ENCODE data around the gene SSX2.
"Not testable (repeated sequence)": the region's sequence is repeated elsewhere in the genome, so short reads cannot be mapped to it uniquely, and the experiment has no call there.

The SSX2 gene

GRCh38 chrX:52707078-52707477 is at the start of gene SSX2:
TSS of gene SSX2 (minus strand) at chrX:52707178. CDS start at chrX:52705749, 1,429 bp downstream.
- not testable (repeated sequence) for DNase-seq (ENCODE audit: low read depth in 2 of 2)

DNA sequence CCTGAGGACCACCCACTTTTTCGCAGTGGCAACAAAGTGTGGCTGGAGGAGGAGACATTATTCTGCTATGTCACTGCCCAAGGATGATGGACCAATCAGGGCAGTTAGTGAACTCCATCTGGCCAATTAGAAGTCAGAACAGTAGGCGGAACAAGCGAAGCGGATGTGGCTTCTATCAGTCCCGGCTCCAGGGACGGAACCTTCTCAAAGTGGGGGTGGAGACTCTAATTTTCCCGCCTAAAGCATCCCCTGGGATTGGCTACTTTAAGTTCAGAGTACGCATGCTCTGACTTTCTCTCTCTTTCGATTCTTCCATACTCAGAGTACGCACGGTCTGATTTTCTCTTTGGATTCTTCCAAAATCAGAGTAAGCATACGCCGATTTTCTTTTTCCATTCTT is 44.0 kb upstream of the SSX2 start, which contains the start of gene SSX2B:
SSX2B (plus strand) TSS at position 301 of the 400 bp plus-strand sequence. CDS start 1,429 bp downstream, outside the sequence.
- DNase-seq (ENCODE audit: low read depth in 2 of 2): not testable (repeated sequence)

DNA sequence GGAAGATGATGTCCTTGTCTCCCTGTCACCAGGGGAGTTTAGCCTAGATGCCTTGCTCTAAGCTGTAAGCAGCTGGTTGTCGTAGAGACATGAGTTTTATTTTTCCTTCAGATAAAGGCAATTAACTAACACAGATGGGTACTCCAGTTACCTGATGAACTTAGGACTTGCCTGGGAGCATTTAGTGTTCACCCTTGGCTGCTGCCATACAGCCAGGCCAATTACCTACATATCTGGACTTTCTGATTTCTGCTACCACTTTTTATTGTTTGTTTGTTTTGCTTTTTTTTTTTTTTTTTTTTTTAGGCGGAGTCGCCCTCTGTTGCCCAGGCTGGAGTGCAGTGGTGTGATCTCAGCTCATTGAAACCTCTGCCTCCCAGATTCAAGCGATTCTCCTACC is 14.9 kb downstream of the SSX2 start:
- DNase-seq (ENCODE audit: low read depth in 2 of 2): not testable (repeated sequence)

GRCh38 chrX:52662218-52662617 is 44.8 kb downstream of the SSX2 start:
- DNase-seq (ENCODE audit: low read depth in 2 of 2): not testable (repeated sequence)

DNA sequence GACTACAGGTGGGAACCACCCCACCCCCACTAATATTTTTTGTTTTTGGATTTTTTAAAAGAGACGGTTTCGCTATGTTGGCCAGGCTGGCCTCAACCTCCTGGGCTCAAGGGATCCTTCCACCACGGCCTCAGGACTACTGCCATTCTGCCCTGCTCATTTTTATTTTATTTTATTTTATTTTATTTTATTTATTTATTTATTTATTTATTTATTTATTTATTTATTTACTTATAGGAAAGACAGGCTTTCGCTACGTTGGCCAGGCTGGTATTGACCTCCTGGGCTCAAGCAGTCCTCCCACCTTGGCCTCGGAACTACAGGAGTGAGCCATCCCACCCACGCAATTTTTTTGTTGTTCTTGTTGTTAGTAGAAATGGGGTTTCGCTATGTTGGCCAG is 51.5 kb downstream of the SSX2 start:
- not testable (repeated sequence) for DNase-seq (ENCODE audit: low read depth in 2 of 2)

- DNase-seq (ENCODE audit: low read depth in 2 of 2): not testable (repeated sequence)
Observed at GRCh38 chrX:52654800-52655199, 52.2 kb downstream of the SSX2 start, which contains the start of gene SSX7. TSS of gene SSX7 (minus strand) at chrX:52654900. CDS start at chrX:52653472, 1,428 bp downstream.

GRCh38 chrX:52650676-52651075 is 56.3 kb downstream of the SSX2 start:
- not testable (repeated sequence) for DNase-seq (ENCODE audit: low read depth in 2 of 2)

- DNase-seq (ENCODE audit: low read depth in 2 of 2): not testable (repeated sequence)
Observed at GRCh38 chrX:52648956-52649355, 58.0 kb downstream of the SSX2 start.
